Measurements from ENCODE around the gene DNAH10. TPM values are rescaled to one million over a fixed set of nuclear protein-coding genes. Genes with fewer than 3 reads are reported as not detected.
"Not testable (repeated sequence)": the region's sequence is repeated elsewhere in the genome, so short reads cannot be mapped to it uniquely, and the experiment has no call there.

DNAH10 gene
- polyA plus RNA-seq, 6 donors from 2014 or later, result 0.03 to 0.33 (median 0.17) TPM; not detected in 1

GRCh38 chr12:123905319-123905925 lies 143.3 kb downstream of the DNAH10 start:
- Mint-ChIP-seq H3K36me3 (no peaks in the 10 kb centered on the region), H3K27ac (peak overlapping the region in 1 of 6 donors; percentile 5), H3K4me1 (peaks cover 5 to 8% (median 7%) of the 10 kb centered on the region in 3 donors), H3K4me3 (no peak overlapping the region), H3K27me3 (peaks cover 0 to 24% (median 19%) of the 10 kb centered on the region in 3 donors), H3K9me3 (no peaks in the 10 kb centered on the region)
- peak; percentile 49 to 65 for ATAC-seq (ENCODE audit: low read depth in 2 of 2)
- peak; percentile 55 for DNase-seq

- Mint-ChIP-seq H3K27ac (peak overlapping the region in 1 of 6 donors; percentile 39), H3K4me3 (no peak overlapping the region), H3K27me3 (peaks cover 0 to 14% (median 9%) of the 10 kb centered on the region in 3 donors), H3K9me3 (no peaks in the 10 kb centered on the region), H3K36me3 (no peaks in the 10 kb centered on the region), H3K4me1 (peaks cover 6 to 12% (median 7%) of the 10 kb centered on the region in 3 donors)
- DNase-seq, result no peak
- ATAC-seq (ENCODE audit: low read depth in 2 of 2), result no peak
These were observed 144.8 kb downstream of the DNAH10 start for GRCh38 chr12:123906711-123907420.

- Mint-ChIP-seq H3K27me3 (peaks cover 0 to 6% (median 0%) of the 10 kb centered on the region in 3 donors), H3K9me3 (no peaks in the 10 kb centered on the region), H3K4me1 (peaks cover 6 to 12% (median 7%) of the 10 kb centered on the region in 3 donors), H3K4me3 (no peak overlapping the region), H3K27ac (peak overlapping the region in 2 of 6 donors; percentile 54 to 60), H3K36me3 (no peaks in the 10 kb centered on the region)
- no peak for ATAC-seq (ENCODE audit: low read depth in 2 of 2)
- no peak for DNase-seq
These were observed 145.8 kb downstream of the DNAH10 start for GRCh38 chr12:123907726-123908476.

GRCh38 chr12:123908884-123909725 lies 147.0 kb downstream of the DNAH10 start:
- ATAC-seq (ENCODE audit: low read depth in 2 of 2) (no peak), DNase-seq (no peak)
- peaks cover 0 to 3% (median 0%) of the 10 kb centered on the region in 3 donors for H3K27me3 Mint-ChIP-seq
- H3K4me3 Mint-ChIP-seq, result no peak overlapping the region
- peaks cover 6 to 12% (median 7%) of the 10 kb centered on the region in 3 donors for H3K4me1 Mint-ChIP-seq
- H3K9me3 Mint-ChIP-seq, result no peaks in the 10 kb centered on the region
- H3K27ac Mint-ChIP-seq, result peak overlapping the region in 1 of 6 donors; percentile 60
- no peaks in the 10 kb centered on the region for H3K36me3 Mint-ChIP-seq

GRCh38 chr12:123910057-123910456 lies 148.0 kb downstream of the DNAH10 start:
- no peak overlapping the region for H3K4me3 Mint-ChIP-seq
- H3K36me3 Mint-ChIP-seq, result no peaks in the 10 kb centered on the region
- ATAC-seq (ENCODE audit: low read depth in 2 of 2) (peak in 1 of 2 donors; percentile 43), DNase-seq (no peak)
- H3K27me3 Mint-ChIP-seq, result no peaks in the 10 kb centered on the region
- peaks cover 6 to 12% (median 7%) of the 10 kb centered on the region in 3 donors for H3K4me1 Mint-ChIP-seq
- peak overlapping the region in 3 of 6 donors; percentile 8 to 44 (median 35) for H3K27ac Mint-ChIP-seq
- no peaks in the 10 kb centered on the region for H3K9me3 Mint-ChIP-seq

- Mint-ChIP-seq H3K27me3 (peaks cover 0 to 5% (median 0%) of the 10 kb centered on the region in 3 donors), H3K4me1 (peaks cover 0 to 12% (median 0%) of the 10 kb centered on the region in 3 donors), H3K27ac (peak overlapping the region in 4 of 6 donors; percentile 35 to 91 (median 75)), H3K36me3 (no peaks in the 10 kb centered on the region), H3K4me3 (peak overlapping the region in 2 of 8 donors; percentile 21 to 62), H3K9me3 (no peaks in the 10 kb centered on the region)
- DNase-seq, result no peak
- peak; percentile 43 to 50 for ATAC-seq (ENCODE audit: low read depth in 2 of 2)
These were observed 148.7 kb downstream of the DNAH10 start for GRCh38 chr12:123910761-123911193.

GRCh38 chr12:123911672-123912409 lies 149.7 kb downstream of the DNAH10 start:
- H3K27me3 Mint-ChIP-seq, result peaks cover 0 to 15% (median 6%) of the 10 kb centered on the region in 3 donors
- H3K9me3 Mint-ChIP-seq; H3K27ac Mint-ChIP-seq; DNase-seq; H3K36me3 Mint-ChIP-seq; H3K4me3 Mint-ChIP-seq; ATAC-seq (ENCODE audit: low read depth in 2 of 2): not testable (repeated sequence)
- peaks cover 0 to 12% (median 0%) of the 10 kb centered on the region in 3 donors for H3K4me1 Mint-ChIP-seq

- no peak for ATAC-seq (ENCODE audit: low read depth in 2 of 2)
- no peaks in the 10 kb centered on the region for H3K9me3 Mint-ChIP-seq
- no peak for DNase-seq
- H3K27ac Mint-ChIP-seq, result peak overlapping the region in 2 of 6 donors; percentile 21 to 89
- no peak overlapping the region for H3K4me3 Mint-ChIP-seq
- peaks cover 0 to 12% (median 0%) of the 10 kb centered on the region in 3 donors for H3K4me1 Mint-ChIP-seq
- H3K36me3 Mint-ChIP-seq, result no peaks in the 10 kb centered on the region
- H3K27me3 Mint-ChIP-seq, result peaks cover 0 to 21% (median 12%) of the 10 kb centered on the region in 3 donors
These were observed 150.6 kb downstream of the DNAH10 start for GRCh38 chr12:123912415-123913380.

- Mint-ChIP-seq H3K27ac (peak overlapping the region in 1 of 6 donors; percentile 70), H3K27me3 (peaks cover 0 to 21% (median 12%) of the 10 kb centered on the region in 3 donors), H3K36me3 (no peaks in the 10 kb centered on the region), H3K4me1 (peaks cover 0 to 12% (median 0%) of the 10 kb centered on the region in 3 donors), H3K4me3 (no peak overlapping the region), H3K9me3 (no peaks in the 10 kb centered on the region)
- ATAC-seq (ENCODE audit: low read depth in 2 of 2), result no peak
- DNase-seq, result no peak
These were observed 152.7 kb downstream of the DNAH10 start for GRCh38 chr12:123914726-123915333.

- DNase-seq (no peak), ATAC-seq (ENCODE audit: low read depth in 2 of 2) (no peak)
- Mint-ChIP-seq H3K27ac (no peak overlapping the region), H3K4me1 (no peaks in the 10 kb centered on the region), H3K4me3 (no peak overlapping the region), H3K36me3 (no peaks in the 10 kb centered on the region), H3K9me3 (no peaks in the 10 kb centered on the region), H3K27me3 (peaks cover 0 to 21% (median 12%) of the 10 kb centered on the region in 3 donors)
These were observed 154.6 kb downstream of the DNAH10 start for GRCh38 chr12:123916729-123917128.

- Mint-ChIP-seq H3K36me3 (no peaks in the 10 kb centered on the region), H3K27me3 (peaks cover 0 to 21% (median 12%) of the 10 kb centered on the region in 3 donors), H3K9me3 (no peaks in the 10 kb centered on the region), H3K4me3 (peak overlapping the region in 2 of 8 donors; percentile 38 to 68), H3K27ac (no peak overlapping the region), H3K4me1 (no peaks in the 10 kb centered on the region)
- DNase-seq (no peak), ATAC-seq (ENCODE audit: low read depth in 2 of 2) (no peak)
These were observed 155.3 kb downstream of the DNAH10 start for GRCh38 chr12:123917337-123917850.
